Measurements from ENCODE around the gene FCHSD1.

Gene FCHSD1

DNA sequence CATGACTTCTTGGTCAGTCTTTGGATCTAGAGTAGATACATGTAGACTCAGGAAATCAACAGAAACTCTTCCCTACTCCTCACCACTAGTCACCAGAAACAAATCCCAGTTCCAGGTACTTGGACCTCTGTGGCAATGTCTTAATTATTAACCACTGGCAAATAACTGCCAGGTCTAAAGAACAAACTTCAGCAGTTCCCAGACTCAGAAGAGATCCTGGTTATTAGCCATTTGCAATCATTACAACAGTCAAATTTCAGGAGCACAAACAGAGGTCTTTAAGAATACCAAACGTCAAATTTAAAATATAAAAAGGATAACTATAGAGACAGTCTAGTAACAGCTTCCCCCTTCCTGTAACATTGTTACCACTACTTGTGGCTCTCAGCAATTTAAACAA lies 42.7 kb downstream of the FCHSD1 start:
- ATAC-seq (replicated peaks): no peak
- no peaks in the 10 kb centered on the region for H3K27me3 Mint-ChIP-seq
- H3K4me3 Mint-ChIP-seq: no peak overlapping the region
- no peak for DNase-seq
- H3K27ac Mint-ChIP-seq: peak overlapping the region; percentile 20
- peaks cover 39 to 81% of the 10 kb centered on the region in 2 donors for H3K4me1 Mint-ChIP-seq
- no peaks in the 10 kb centered on the region for H3K9me3 Mint-ChIP-seq
- H3K36me3 Mint-ChIP-seq: peaks cover 17 to 39% of the 10 kb centered on the region in 2 donors

DNA sequence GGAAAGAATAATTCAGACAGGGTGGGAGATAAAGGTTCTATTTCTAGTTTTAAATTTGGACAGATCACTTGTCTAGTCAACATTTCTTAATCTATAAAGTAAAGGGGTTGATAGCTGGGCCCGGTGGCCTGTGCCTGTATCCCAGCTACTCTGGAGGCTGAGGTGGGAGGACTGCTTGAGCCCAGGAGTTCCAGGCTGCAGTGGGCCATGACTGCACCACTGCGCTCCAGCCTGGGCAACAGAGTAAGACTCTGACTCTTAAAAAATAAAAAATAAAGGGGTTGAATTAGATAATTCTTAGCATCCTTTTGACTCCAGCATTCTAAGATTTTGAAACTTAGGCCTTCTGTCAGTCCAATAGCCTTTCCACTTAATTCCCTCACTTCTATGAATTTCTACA lies 43.2 kb downstream of the FCHSD1 start:
- H3K9me3 Mint-ChIP-seq: no peaks in the 10 kb centered on the region
- no peak for ATAC-seq (replicated peaks)

DNA sequence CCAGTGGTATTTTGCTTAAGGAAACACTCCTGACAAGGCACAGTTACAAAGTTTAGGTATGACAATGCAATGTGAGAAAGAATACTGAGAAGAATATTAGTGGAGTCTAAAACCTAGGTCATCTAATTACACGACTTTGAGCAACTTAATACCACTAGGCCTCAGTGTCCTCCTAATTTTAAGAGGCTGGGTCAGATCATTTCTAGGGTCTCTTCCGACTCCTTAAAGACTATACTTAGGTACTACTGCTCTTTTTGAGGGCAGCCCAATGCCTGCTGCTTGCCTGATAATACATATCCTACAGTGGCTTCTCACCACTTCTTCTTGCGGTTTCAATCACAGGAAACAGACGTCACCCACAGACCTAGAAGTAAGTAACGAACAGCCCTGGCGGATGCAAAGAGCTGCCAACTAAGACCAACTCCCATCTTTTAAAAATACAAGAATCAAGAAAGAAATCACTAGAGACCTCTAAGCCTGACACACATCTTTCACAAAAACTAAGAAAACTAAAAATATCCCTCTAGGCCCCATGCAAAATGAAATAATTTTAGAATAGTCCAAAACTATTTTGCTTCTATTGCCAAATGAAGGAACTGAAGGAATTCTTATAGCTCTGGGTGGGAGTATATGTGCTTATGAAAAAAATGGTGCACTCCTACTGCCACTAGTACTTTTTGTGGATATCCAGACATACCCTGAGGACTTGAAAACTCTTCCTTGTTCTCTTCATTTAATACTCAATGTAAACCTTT lies 45.5 kb downstream of the FCHSD1 start:
- ATAC-seq (replicated peaks): peak; percentile 99 to 100
- peak; percentile 70 for DNase-seq
- H3K36me3 Mint-ChIP-seq: peaks cover 12 to 24% of the 10 kb centered on the region in 2 donors
- H3K4me3 Mint-ChIP-seq: peak overlapping the region; percentile 56 to 57
- peak overlapping the region; percentile 87 for H3K27ac Mint-ChIP-seq
- H3K4me1 Mint-ChIP-seq: peaks cover 35 to 66% of the 10 kb centered on the region in 2 donors
- no peaks in the 10 kb centered on the region for H3K9me3 Mint-ChIP-seq
- no peaks in the 10 kb centered on the region for H3K27me3 Mint-ChIP-seq

More for the DNA sequence above, 43.2 kb downstream of the FCHSD1 start:
- Mint-ChIP-seq H3K27ac (peak overlapping the region; percentile 56), H3K4me1 (peaks cover 35 to 77% of the 10 kb centered on the region in 2 donors), H3K36me3 (peaks cover 14 to 34% of the 10 kb centered on the region in 2 donors), H3K4me3 (no peak overlapping the region), H3K27me3 (no peaks in the 10 kb centered on the region)
- no peak for DNase-seq

DNA sequence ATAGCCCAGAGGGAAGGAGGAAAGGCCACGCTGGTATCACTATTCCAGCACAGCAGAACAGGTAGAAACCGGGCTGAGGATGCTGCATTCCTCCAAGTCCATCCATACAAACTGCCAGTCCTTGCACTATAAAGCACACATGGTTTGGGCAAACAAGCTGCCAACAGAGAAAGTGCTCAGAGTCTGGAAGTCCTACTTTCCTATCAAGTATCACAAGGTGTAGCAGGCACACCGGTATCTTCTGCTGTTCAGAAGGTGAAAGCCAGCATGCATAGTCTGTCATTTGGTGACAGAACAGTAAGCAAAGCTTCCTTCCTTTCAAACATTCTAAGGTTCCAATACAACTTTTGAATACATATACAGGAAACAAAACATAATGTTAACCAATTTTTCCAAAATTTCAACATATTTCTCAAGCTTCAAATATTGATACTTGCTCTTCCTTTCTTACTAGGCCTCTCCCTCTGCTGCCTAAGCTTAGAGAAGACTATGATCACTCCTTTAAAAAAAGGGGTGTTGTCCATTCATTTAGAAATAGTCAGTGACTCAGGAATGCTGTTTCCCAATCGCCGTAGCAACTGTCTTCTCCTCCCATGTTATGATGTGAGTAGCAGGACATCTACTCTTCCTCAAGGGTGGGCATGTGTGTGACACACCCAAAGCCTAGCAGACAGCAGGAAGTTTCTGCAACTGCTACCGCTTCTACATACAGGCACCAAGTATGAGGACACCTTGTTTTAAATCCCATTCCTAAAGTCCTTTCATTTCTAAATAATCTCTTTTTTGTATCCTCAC lies 47.1 kb downstream of the FCHSD1 start:
- peak overlapping the region; percentile 22 to 26 for H3K4me3 Mint-ChIP-seq
- H3K4me1 Mint-ChIP-seq: peaks cover 40 to 69% of the 10 kb centered on the region in 2 donors
- DNase-seq (no peak), ATAC-seq (replicated peaks) (no peak)
- H3K36me3 Mint-ChIP-seq: peaks cover 8 to 22% of the 10 kb centered on the region in 2 donors
- H3K9me3 Mint-ChIP-seq: no peaks in the 10 kb centered on the region
- no peaks in the 10 kb centered on the region for H3K27me3 Mint-ChIP-seq
- peak overlapping the region; percentile 68 for H3K27ac Mint-ChIP-seq

DNA sequence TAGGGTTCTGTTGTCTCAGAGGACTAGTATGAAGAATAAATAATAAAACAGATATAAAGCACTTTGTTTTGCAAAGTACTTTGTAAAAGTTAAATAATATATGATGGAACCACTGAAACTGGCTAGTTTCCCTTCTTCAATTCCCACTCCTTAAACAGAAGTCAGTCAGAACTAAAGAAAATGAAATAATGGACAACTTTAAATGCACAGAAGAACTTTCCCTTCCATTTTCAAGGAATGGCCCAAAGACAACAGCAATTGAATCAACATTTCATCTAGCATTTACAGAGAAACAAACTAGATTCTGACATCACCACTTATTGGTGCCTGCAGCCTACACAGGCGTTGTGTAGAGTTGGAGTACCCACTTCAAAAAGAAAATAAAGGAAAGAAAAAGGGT lies 48.6 kb downstream of the FCHSD1 start:
- Mint-ChIP-seq H3K27ac (no peak overlapping the region), H3K4me3 (no peak overlapping the region), H3K27me3 (no peaks in the 10 kb centered on the region), H3K4me1 (peaks cover 35 to 66% of the 10 kb centered on the region in 2 donors), H3K9me3 (no peaks in the 10 kb centered on the region), H3K36me3 (peaks cover 8 to 22% of the 10 kb centered on the region in 2 donors)
- ATAC-seq (replicated peaks) (no peak), DNase-seq (no peak)

DNA sequence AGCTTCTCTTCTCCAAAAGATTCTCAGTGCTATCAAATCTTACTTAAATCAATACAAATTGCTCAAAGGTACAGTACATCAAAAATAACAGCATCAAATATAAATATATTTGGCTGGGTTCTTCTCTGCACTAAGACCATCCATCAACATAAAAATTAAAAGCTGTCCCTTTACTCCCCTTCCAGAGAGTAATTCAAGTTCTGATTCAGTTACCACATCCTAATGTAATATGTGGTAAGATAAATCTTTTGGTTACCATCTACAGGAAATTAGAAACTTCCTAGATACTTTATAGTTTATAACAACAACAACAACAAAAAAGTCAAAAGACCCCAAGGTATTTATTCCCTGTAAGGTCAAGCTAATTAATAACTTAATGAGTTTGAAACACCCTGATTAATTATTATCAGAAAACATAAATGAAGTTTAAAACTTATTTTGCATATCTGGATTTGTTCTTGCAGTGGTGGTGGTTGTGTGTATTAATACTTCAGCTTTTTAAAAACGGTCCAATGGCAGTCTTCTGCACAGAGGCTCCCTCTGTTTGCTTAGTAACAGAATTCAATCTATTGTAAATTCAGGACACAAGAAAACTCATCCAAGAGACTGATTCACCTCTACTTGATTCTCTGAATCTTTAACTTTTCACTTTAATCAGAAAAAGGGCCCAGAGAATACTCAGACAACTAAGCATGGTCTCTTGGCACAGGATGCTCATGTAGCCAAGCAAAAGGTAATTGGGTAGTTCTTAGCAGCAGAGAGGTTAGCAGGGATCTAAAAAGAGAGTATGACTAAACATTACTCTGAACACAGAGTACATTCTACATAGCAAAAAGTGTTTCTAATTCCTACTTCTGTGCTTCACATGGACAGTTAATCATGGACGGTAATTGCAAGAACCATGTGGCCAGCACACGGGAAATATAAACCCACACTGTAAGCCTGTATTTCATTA lies 52.5 kb downstream of the FCHSD1 start:
- no peaks in the 10 kb centered on the region for H3K27me3 Mint-ChIP-seq
- DNase-seq (no peak), ATAC-seq (replicated peaks) (no peak)
- H3K4me3 Mint-ChIP-seq: no peak overlapping the region
- H3K4me1 Mint-ChIP-seq: peaks cover 23 to 47% of the 10 kb centered on the region in 2 donors
- no peak overlapping the region for H3K27ac Mint-ChIP-seq
- no peaks in the 10 kb centered on the region for H3K9me3 Mint-ChIP-seq
- H3K36me3 Mint-ChIP-seq: peaks cover 10 to 21% of the 10 kb centered on the region in 2 donors

DNA sequence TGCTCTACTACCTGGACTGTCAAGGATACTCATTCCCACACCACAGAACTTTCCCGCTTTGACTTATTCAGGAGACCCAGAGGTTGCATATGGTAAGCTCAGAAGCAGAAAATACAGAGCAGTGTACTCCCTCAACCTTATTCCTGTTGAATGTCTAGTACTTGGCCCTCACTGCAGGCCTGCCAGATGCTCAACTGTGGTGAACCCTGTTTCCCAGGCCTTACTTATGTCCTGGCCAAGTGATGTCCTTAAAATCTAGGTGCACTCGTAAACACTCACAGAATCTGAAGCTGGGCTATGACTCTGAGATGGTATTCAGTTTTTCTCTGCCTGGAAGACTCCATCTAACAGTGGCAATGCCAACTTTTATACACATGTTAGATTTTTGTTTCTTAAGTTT lies 53.4 kb downstream of the FCHSD1 start:
- H3K27ac Mint-ChIP-seq: no peak overlapping the region
- H3K4me1 Mint-ChIP-seq: peaks cover 24 to 46% of the 10 kb centered on the region in 2 donors
- H3K27me3 Mint-ChIP-seq: no peaks in the 10 kb centered on the region
- H3K4me3 Mint-ChIP-seq: no peak overlapping the region
- no peaks in the 10 kb centered on the region for H3K9me3 Mint-ChIP-seq
- ATAC-seq (replicated peaks): no peak
- no peak for DNase-seq
- H3K36me3 Mint-ChIP-seq: peaks cover 10 to 21% of the 10 kb centered on the region in 2 donors

DNA sequence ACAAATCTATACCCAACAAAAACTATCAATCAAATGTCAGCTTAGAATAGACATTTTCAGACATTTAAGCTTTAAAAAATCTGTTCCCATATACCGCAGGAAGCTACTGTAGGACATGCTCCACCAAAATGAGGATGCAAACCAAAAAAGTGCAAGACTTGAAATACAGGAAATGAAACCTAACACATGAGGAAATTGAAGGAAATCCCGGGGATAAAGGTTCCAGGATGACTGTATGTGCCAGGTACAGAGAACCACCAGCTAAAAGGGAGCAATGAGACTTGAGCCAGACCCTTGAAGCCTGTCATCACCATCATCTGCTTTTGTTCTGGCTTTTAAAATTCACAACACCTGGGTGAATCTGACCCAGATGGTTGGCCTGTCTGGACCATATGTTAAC lies 53.8 kb downstream of the FCHSD1 start:
- Mint-ChIP-seq H3K36me3 (peaks cover 10 to 21% of the 10 kb centered on the region in 2 donors), H3K27ac (no peak overlapping the region), H3K9me3 (no peaks in the 10 kb centered on the region), H3K4me1 (peaks cover 26 to 46% of the 10 kb centered on the region in 2 donors), H3K27me3 (no peaks in the 10 kb centered on the region), H3K4me3 (no peak overlapping the region)
- ATAC-seq (replicated peaks) (peak; percentile 42 to 74), DNase-seq (no peak)

DNA sequence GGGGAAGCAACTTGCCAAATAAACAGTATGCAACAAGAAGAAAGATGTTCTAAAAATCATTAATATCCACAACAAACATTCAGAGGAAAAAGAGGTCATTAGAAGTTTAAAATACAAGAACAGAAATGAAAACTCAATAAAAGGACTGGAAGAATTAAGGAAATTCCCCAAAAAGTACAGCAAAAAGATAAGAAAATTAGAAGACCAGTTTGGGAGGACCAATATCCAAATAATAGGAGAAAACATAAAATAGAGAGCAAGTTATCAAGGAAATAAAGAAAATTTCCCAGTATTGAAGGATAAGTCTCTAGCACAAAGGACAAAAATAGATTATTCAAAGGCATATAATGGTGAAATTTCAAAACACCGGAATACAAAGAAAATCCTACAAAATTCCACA lies 54.4 kb downstream of the FCHSD1 start:
- peaks cover 28 to 50% of the 10 kb centered on the region in 2 donors for H3K4me1 Mint-ChIP-seq
- DNase-seq (no peak), ATAC-seq (replicated peaks) (no peak)
- H3K27me3 Mint-ChIP-seq: no peaks in the 10 kb centered on the region
- no peak overlapping the region for H3K4me3 Mint-ChIP-seq
- H3K27ac Mint-ChIP-seq: no peak overlapping the region
- no peaks in the 10 kb centered on the region for H3K9me3 Mint-ChIP-seq
- peaks cover 10 to 21% of the 10 kb centered on the region in 2 donors for H3K36me3 Mint-ChIP-seq

DNA sequence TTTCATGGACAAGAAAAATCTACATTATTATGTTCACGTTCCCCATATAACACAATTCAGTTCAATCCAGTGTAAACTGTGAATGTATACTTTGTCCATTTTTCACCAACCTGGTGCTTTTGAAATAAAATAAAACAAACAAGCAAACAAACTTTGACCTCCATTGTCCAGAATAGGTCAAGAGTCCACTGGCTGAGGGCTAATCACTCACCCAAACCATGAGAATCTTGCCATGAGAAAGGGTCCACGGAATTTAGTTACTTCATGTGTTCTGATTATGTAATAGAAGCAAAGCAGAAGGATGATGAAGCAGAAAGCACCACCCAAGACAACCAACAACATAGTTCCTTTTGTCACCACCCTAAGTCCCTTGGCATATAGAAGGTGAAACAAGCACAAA lies 61.1 kb downstream of the FCHSD1 start:
- Mint-ChIP-seq H3K9me3 (no peaks in the 10 kb centered on the region), H3K27ac (no peak overlapping the region), H3K4me1 (peaks cover 23 to 36% of the 10 kb centered on the region in 2 donors), H3K27me3 (no peaks in the 10 kb centered on the region), H3K4me3 (no peak overlapping the region), H3K36me3 (peaks cover 20 to 44% of the 10 kb centered on the region in 2 donors)
- ATAC-seq (replicated peaks): no peak
- no peak for DNase-seq
